NCI-H1417 treated with DMSO at 0.1 percent for 48 hours (cell line): Measurements from ENCODE around the gene VASN.

Experiments used
- DNase-seq: peaks from one replicate; lab custom pipeline; 2025; lab: John Stamatoyannopoulos, UW

Gene VASN

GRCh38 chr16:4354512-4355409 is 16.9 kb upstream of the VASN start:
- DNase-seq: no peak

- DNase-seq: no peak
Measured at GRCh38 chr16:4356820-4357219, 14.8 kb upstream of the VASN start.

- no peak for DNase-seq
Measured at GRCh38 chr16:4358236-4358635, 13.4 kb upstream of the VASN start.

- no peak for DNase-seq
Measured at GRCh38 chr16:4358831-4359561, 12.7 kb upstream of the VASN start.

- no peak for DNase-seq
Measured at GRCh38 chr16:4359914-4360313, 11.7 kb upstream of the VASN start.

GRCh38 chr16:4360538-4361021 is 11.1 kb upstream of the VASN start:
- DNase-seq: no peak

- no peak for DNase-seq
Measured at GRCh38 chr16:4361033-4361943, 10.4 kb upstream of the VASN start.

- DNase-seq: no peak
Measured at GRCh38 chr16:4361944-4362311, 9.7 kb upstream of the VASN start.

- DNase-seq: no peak
Measured at GRCh38 chr16:4362476-4363135, 9.0 kb upstream of the VASN start.

- no peak for DNase-seq
Measured at GRCh38 chr16:4364196-4365013, 7.2 kb upstream of the VASN start.

- DNase-seq: no peak
Measured at GRCh38 chr16:4365014-4365406, 6.6 kb upstream of the VASN start.

- no peak for DNase-seq
Measured at GRCh38 chr16:4365615-4366014, 6.0 kb upstream of the VASN start.

- no peak for DNase-seq
Measured at GRCh38 chr16:4366016-4366415, 5.6 kb upstream of the VASN start.

- no peak for DNase-seq
Measured at GRCh38 chr16:4367393-4367856, 4.2 kb upstream of the VASN start.

- no peak for DNase-seq
Measured at GRCh38 chr16:4369007-4369733, 2.5 kb upstream of the VASN start.

- no peak for DNase-seq
Measured at GRCh38 chr16:4370151-4370550, 1.5 kb upstream of the VASN start.

GRCh38 chr16:4370570-4371356 is 885 bp upstream of the VASN start:
- no peak for DNase-seq

GRCh38 chr16:4372001-4372577 is 441 bp downstream of the VASN start:
- DNase-seq: no peak
